ENCODE data around the gene ADRB2. TPM values are rescaled to one million over a fixed set of nuclear protein-coding genes. Genes with fewer than 3 reads are reported as not detected.
"Not testable (repeated sequence)": the region's sequence is repeated elsewhere in the genome, so short reads cannot be mapped to it uniquely, and the experiment has no call there.

ADRB2 gene
- total RNA-seq, 1 donor: under 0.01 TPM

GRCh38 chr5:148798786-148799185 is 27.6 kb upstream of the ADRB2 start:
- no peak overlapping the region for H3K27ac ChIP-seq (ENCODE audit: low read depth, low read length)
- no peak overlapping the region for H2AFZ ChIP-seq (ENCODE audit: low read length)
- no peak for DNase-seq (ENCODE audit: insufficient read length, low spot score, missing footprints)
- H3K4me1 ChIP-seq (ENCODE audit: insufficient read depth, low read length): peaks cover 22% of the 10 kb centered on the region
- H3K9me3 ChIP-seq (ENCODE audit: low read depth, low read length): no peaks in the 10 kb centered on the region
- no peaks in the 10 kb centered on the region for H3K27me3 ChIP-seq (ENCODE audit: insufficient read depth, low read length)
- H3K4me3 ChIP-seq (ENCODE audit: insufficient read depth, low read length): no peak overlapping the region
- TF ChIP-seq CTCF (IDR thresholded peaks at IDR 0.05; ENCODE audit: extremely low read depth, low read depth, low read length): no peak
- H3K4me2 ChIP-seq (ENCODE audit: insufficient read depth, low read length): no peak overlapping the region
- H4K20me1 ChIP-seq (ENCODE audit: insufficient read depth, low read length): no peaks in the 10 kb centered on the region
- H3K79me2 ChIP-seq (ENCODE audit: insufficient read depth, low read length): no peaks in the 10 kb centered on the region
- no peaks in the 10 kb centered on the region for H3K36me3 ChIP-seq (ENCODE audit: insufficient read depth, low read length)

- Histone ChIP-seq H3K79me2 (ENCODE audit: insufficient read depth, low read length) (no peaks in the 10 kb centered on the region), H3K4me3 (ENCODE audit: insufficient read depth, low read length) (no peak overlapping the region), H3K4me1 (ENCODE audit: insufficient read depth, low read length) (peaks cover 14% of the 10 kb centered on the region), H4K20me1 (ENCODE audit: insufficient read depth, low read length) (no peaks in the 10 kb centered on the region), H3K4me2 (ENCODE audit: insufficient read depth, low read length) (no peak overlapping the region), H3K27me3 (ENCODE audit: insufficient read depth, low read length) (no peaks in the 10 kb centered on the region), H3K27ac (ENCODE audit: low read depth, low read length) (peak overlapping the region; percentile 8), H3K36me3 (ENCODE audit: insufficient read depth, low read length) (no peaks in the 10 kb centered on the region), H3K9me3 (ENCODE audit: low read depth, low read length) (no peaks in the 10 kb centered on the region), H2AFZ (ENCODE audit: low read length) (no peak overlapping the region)
- TF ChIP-seq CTCF (IDR thresholded peaks at IDR 0.05; ENCODE audit: extremely low read depth, low read depth, low read length): no peak
- no peak for DNase-seq (ENCODE audit: insufficient read length, low spot score, missing footprints)
Observed at GRCh38 chr5:148799737-148800527, 26.5 kb upstream of the ADRB2 start.

GRCh38 chr5:148801682-148802276 is 24.6 kb upstream of the ADRB2 start:
- TF ChIP-seq CTCF (IDR thresholded peaks at IDR 0.05; ENCODE audit: extremely low read depth, low read depth, low read length): no peak
- Histone ChIP-seq H3K79me2 (ENCODE audit: insufficient read depth, low read length) (no peaks in the 10 kb centered on the region), H3K36me3 (ENCODE audit: insufficient read depth, low read length) (no peaks in the 10 kb centered on the region)

GRCh38 chr5:148803451-148803850 is 23.0 kb upstream of the ADRB2 start:
- peaks cover 18% of the 10 kb centered on the region for H3K4me1 ChIP-seq (ENCODE audit: insufficient read depth, low read length)
- H3K27me3 ChIP-seq (ENCODE audit: insufficient read depth, low read length); H3K79me2 ChIP-seq (ENCODE audit: insufficient read depth, low read length); H3K4me2 ChIP-seq (ENCODE audit: insufficient read depth, low read length); DNase-seq (ENCODE audit: insufficient read length, low spot score, missing footprints); H3K9me3 ChIP-seq (ENCODE audit: low read depth, low read length); H3K4me3 ChIP-seq (ENCODE audit: insufficient read depth, low read length); H3K27ac ChIP-seq (ENCODE audit: low read depth, low read length); H4K20me1 ChIP-seq (ENCODE audit: insufficient read depth, low read length); H2AFZ ChIP-seq (ENCODE audit: low read length); H3K36me3 ChIP-seq (ENCODE audit: insufficient read depth, low read length): not testable (repeated sequence)

More at GRCh38 chr5:148801682-148802276, 24.6 kb upstream of the ADRB2 start:
- no peak overlapping the region for H3K27ac ChIP-seq (ENCODE audit: low read depth, low read length)
- H3K9me3 ChIP-seq (ENCODE audit: low read depth, low read length): no peaks in the 10 kb centered on the region
- no peaks in the 10 kb centered on the region for H4K20me1 ChIP-seq (ENCODE audit: insufficient read depth, low read length)
- DNase-seq (ENCODE audit: insufficient read length, low spot score, missing footprints): no peak
- no peaks in the 10 kb centered on the region for H3K27me3 ChIP-seq (ENCODE audit: insufficient read depth, low read length)
- no peak overlapping the region for H2AFZ ChIP-seq (ENCODE audit: low read length)
- no peak overlapping the region for H3K4me3 ChIP-seq (ENCODE audit: insufficient read depth, low read length)
- no peak overlapping the region for H3K4me2 ChIP-seq (ENCODE audit: insufficient read depth, low read length)
- H3K4me1 ChIP-seq (ENCODE audit: insufficient read depth, low read length): peaks cover 18% of the 10 kb centered on the region

Measured in osteoblast (primary cell).